HT1080 (cell line): ENCODE results near the gene CARF. TPM values are rescaled to one million over a fixed set of nuclear protein-coding genes. Genes with fewer than 3 reads are reported as not detected.
"Not testable (repeated sequence)": the region's sequence is repeated elsewhere in the genome, so short reads cannot be mapped to it uniquely, and the experiment has no call there.

Experiments
- DNase-seq: peaks from one replicate; pipeline ENCODE4 v3.0.0-alpha.2; 2015; ENCODE audit warnings: low read depth
- total RNA-seq: library from RNA; depleted of rRNA; stranded (reverse); fragments of >200 nt; shearing (Covaris generic); gene quantifications from 2 replicates; pipeline ENCODE4 v1.2.3, GENCODE V29; 2014

The CARF gene
- total RNA-seq, 1 experiment from 2014 or later, result 1.6 TPM

DNA sequence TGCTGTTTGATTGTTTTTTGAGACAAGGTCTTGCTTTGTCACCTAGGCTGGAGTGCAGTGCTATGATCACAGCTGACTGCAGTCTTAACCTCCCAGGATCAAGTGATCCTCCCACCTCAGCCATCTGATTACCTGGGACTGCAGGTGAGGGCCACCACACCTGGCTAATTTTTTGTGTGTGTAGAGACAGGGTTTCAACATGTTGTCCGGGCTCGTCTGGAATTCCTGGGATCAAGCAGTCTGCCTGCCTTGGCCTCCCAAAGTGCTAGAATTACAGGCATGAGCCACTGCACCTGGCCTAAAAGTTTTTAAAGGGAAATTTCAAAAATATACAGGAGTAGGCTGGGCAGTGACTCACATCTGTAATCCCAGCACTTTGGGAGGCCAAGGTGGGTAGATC is 22.4 kb downstream of the CARF start:
- DNase-seq, result no peak

DNA sequence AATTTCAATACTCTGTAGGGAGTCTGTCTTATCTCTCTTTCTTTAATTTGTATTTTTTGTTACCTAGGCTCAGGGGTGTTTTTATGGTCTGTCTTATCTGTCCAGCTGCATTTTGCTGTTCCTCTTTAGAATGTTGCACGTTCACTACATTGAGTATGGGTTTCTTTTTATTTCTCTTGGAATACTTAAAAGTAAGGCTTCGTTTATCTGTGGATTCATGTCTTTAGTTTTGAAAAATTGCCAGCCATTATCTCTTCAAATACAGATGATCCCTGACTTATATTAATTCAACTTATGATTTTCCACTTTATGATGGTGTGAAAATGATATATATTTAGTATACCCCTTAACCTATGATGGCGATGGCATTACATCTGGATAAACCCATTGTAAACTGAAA is 26.9 kb downstream of the CARF start:
- no peak for DNase-seq

DNA sequence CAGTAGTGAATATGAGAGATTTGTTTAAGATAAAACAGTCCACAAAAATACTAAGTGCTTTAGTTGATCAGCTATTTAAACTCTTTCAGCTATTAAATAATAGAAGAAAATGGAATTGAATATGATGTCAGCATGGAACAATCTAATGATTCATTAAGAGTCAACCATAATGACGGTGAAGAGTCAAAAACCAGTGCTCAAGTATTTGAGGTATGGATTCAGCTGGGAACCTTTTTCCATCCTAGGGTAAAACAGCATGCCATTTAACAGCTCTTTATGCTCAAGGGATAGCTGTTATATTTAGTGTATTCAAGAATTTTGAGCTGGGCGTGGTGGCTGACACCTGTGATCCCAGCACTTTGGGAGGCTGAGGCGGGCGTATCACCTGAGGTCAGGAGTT is 29.7 kb downstream of the CARF start:
- DNase-seq, result no peak

DNA sequence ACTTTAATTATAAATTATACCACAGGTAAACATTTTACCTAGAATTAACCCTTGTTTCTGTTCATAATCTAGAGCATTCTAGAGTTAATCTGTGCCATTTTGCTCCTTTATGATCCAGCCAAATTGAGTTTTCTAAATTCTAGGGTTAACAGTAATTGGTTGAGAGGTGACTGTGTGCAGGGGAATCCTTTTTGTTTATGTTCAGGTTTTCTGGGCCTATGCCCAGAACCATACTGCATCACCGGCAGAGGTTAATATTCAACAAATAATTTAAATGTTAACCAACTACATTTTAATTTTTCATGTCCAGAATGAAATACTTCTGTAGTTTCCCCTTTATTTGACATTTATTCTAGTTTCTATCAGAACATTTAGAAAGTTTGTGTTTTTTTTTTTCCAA is 32.3 kb downstream of the CARF start:
- DNase-seq, result no peak

DNA sequence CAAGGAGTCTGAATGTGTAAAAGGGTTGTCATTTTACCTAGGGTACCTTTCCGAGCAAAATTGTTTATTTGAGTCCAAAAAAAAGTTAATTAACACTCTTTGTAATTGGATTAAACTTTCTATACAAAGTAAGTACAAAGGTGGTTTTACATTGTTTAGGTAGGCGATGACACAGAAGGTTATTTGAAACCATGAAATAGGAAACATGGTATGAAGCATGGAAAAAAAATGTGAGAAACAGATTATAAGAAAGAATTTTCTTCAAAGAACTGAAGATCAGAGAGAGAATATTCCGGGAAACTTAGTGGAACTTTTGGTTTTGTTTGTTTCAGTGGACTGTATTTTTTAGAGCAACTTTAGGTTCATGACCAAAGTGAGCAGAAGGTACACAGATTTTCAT is 32.7 kb downstream of the CARF start:
- DNase-seq, result no peak

DNA sequence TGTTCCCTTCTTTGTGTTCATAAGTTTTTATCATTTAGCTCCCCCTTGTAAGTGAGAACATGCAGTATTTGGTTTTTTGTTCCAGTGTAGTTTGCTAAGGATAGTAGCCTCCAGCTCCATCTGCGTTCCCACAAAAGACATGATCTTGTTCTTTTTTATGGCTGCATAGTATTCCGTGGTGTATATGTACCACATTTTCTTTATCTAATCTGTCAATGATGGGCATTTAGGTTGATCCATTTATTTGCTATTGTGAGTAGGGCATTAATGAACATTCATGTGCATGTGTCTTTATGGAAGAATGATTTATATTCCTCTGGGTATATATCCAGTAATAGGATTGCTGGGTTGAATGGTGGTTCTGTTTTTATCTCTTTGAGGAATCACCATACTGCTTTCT is 33.4 kb downstream of the CARF start:
- no peak for DNase-seq

DNA sequence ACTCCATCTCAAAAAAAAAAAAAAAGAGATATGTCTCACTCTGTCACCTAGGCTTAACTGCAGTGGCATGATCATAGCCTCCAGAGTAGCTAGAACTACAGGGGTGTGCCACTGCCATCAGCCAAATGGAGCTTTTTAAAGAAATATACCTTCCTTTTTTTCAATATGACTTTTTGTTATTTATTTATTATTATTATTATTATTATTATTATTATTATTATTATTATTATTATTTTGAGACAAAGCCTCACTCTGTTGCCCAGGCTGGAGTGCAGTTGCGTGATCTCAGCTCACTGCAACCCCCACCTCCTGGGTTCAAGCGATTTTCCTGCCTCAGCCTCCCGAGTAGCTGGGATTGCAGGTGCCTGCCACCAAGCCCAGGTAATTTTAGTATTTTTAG is 37.3 kb downstream of the CARF start:
- not testable (repeated sequence) for DNase-seq

DNA sequence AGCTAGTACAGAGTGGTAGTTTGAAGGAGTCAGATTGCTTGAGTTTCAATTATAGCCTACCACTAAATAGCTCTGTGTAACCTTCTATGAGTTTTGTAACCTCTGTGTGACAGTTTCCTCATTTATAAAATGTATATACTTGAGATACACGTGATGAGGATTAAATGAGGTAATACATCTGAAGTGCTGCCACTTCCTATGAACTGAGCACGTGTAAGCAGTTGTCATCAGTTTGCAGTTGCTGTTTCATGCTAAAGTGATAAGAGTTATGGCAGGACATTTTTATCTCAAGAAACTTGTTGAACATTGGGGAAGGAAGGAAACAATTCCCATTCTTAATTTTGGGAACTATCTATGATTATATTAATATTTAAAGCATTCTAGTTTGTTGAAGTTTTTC is 38.5 kb downstream of the CARF start:
- DNase-seq, result no peak

DNA sequence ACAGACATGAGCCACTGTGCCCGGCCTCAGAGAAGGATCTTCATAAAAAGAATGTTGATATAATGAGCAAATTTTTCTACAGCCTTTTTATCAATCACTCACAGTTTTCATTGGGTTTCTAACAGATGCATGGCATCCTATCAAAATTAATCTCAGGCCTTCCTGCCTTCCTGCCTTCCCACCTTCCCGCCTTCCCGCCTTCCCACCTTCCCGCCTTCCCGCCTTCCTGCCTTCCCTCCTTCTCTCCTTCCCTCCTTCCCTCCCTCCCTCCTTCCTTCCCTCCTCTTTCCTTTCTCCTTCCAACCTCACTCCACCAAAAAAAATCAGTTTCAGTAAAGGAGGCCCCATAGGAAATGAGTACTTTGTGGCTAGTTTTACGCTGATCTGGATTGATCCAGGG is 48.4 kb downstream of the CARF start:
- no peak for DNase-seq

DNA sequence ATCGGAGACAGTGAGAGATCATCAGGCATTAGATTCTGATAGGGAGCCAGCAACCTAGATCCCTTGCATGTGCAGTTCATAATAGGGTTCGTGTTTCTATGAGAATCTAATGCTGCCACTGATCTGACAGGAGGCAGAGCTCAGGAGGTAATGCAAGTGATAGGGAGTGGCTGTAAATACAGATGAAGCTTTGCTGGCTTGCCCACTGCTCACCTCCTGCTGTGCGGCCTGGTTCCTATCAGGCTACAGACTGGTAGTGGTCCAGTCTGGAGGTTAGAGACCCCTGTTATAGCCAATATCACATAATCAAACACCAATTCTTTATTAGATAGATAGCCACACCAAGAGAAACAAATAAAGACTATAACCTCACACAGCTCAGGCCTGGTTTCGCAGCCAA is 51.6 kb downstream of the CARF start:
- DNase-seq, result no peak

DNA sequence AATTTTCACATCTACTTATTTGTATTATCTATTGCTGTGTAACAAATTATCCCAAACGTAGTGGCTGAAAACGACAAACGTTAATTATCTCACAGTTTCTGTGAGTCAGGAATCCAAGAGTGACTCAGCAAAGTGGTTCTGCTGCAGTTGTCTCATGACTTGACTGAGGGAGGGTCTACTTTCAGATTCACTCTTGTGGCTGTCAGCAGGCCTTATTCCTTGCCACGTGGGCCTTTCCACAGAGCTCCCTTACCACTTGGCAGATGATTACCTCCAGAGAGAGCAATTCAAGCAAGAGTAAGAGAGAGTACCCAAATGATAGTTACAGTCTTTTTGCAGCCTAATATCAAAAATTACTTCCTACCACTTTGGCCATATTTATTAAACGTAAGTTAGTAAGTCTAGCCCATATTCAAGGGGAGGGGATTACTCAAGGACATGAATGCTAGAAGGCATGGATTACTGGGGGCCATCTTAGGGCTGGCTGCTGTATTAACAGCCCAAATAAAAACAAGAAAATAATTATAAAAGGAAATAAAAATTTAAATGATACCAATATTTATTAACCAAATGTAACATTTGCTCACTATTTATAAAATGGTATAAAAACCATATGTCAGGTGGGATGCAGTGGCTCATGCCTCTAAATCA is 53.9 kb downstream of the CARF start:
- DNase-seq, result peak; percentile 82

DNA sequence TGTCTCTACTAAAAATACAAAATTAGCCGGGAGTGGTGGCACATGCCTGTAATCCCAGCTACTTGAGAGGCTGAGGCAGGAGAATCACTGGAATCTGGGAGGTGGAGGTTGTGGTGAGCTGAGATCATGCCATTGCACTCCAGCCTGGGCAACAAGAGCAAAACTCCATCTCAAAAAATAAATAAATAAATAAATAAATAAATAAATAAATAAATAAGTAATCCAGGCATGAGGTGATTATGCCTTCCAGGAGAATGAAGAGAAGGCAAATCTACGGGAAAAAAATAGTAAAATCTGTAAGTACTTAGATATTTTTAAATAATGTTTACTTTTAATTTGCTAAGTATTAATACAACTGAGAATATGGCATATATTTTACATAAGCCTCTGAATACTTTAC is 57.3 kb downstream of the CARF start:
- DNase-seq, result not testable (repeated sequence)

DNA sequence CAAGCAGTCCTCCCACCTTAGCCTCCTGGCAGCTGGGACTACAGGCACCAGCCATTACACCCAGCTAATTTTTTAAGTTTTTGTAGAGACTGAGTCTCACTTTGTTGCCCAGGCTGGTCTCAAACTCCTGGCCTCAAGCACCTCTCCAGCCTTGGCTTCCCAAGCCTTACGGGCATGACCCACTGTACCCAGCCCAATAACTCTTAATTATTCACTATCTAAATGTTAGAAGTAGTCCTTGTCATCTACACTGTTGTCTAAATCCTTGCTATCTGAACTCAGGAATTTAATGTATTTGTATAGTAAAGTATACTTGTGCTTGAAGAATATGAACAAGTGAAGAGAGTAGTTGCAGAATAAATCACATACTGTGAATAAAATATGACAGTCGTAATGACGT is 64.7 kb downstream of the CARF start:
- no peak for DNase-seq

DNA sequence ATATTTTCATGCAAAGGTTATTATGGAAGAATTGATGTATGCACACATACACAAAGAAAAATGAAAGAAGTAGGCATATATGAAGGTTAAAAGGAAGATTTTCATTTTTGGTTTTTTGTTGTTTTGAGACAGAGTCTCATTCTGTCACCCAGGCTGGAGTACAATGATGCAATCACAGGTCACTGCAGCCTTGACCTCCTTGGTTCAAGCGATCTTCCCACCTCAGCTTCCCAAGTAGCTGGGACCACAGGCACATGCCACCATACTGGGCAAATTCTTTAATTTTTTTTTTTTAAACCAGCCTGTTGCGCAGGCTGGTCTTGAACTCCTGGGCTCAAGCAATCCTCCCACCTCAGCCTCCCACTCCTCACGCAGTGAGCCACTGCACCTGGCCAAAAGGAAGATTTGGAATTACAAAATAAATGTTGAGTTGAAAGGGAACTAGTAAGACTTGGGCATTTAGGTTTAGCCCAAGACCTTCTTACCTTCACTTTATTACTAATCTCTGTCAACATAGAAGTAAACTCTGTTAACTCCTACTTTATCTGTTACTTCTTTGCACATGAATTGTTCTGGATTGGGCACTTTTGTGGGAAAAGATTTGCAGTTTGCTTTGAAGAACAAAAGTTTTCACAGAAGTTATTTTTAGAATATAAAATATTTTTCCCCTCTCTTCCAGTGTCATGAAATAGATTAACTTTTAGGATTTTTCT is 70.9 kb downstream of the CARF start:
- no peak for DNase-seq

DNA sequence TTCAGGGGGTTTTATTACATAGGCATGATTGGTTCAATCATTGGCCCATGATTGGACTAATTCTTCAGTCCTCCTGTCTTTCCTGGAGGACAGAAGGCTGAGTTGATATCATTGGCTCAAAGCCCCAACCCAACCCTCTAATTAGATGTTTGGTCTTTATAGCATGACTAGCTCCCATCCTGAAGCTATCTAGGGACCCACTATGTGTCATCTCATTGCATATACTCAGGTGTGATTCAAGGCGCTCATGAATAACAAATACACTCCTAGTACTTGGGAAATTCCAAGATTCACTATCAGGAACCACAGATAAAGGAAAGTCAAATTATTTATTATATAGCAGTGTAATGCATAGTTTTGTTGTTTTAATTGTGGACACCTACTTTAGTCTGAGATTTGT is 77.7 kb downstream of the CARF start:
- no peak for DNase-seq

DNA sequence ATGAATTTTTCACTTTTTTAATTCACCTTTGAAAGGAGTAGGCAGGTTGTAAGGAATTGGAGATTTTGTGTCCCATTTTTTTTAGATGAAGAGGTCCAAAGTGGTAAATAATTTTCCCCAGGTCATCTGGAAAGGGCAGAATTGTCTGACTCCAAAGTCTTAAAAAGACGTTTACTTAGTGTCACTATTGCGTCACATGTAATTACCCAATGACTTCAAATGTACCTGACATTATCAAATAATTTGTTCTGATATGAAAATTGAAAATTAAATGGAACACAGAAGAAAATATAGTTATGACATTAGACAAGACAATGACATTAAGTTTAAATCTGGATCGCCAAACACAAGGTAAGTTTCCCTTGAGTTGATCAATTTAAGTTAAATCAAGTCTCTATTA is 78.4 kb downstream of the CARF start:
- no peak for DNase-seq

DNA sequence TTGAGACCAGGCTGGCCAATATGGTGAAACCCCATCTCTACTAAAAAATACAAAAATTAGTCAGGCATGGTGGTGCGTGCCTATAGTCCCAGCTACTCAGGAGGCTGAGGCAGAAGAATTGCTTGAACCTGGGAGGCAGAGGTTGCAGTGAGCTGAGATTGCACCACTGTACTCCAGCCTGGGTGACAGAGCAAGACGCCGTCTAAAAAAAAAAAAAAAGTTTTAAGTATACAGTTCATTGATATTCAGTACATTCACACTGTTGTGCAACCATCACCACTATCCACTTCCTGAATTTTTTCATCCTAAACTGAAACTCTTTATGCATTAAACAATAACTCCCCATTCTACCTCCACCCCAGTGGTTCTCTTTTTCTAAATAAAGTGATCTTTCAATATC is 85.0 kb downstream of the CARF start:
- DNase-seq, result peak; percentile 21

DNA sequence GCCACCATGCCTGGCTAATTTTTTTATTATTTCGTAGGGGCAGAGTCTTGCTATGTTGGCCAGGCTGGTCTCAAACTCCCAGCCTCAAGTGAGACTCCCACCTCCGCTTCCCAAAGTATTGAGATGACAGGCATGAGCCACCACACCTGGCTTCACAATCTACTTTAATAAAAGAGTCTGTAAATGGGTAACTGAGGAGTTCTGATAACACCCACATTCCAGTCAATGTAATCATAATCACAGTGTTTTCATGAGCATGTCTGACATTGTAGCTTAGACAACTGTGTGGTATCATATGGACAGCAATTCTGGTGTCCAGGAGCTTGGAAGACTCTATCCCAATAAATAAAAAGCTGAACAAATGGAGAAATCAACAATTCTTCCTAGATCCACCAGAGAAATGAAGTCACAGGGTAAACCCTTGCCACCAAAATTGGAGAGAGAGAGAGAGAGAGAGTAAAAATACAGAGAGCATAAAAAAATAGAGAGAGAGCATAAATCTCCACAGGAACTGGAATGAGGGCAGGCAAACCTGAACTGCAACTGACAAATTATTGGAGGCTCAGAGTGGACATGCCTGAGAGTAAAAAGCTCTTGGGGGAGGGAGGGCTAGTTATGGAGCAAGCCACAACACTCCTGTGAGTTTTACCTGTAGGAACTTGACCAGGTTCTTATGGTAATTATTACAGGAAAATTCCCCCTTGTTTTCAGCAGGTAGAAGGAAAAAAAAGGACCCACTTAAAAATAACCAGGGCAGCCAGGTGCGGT is 90.2 kb downstream of the CARF start:
- DNase-seq, result no peak

DNA sequence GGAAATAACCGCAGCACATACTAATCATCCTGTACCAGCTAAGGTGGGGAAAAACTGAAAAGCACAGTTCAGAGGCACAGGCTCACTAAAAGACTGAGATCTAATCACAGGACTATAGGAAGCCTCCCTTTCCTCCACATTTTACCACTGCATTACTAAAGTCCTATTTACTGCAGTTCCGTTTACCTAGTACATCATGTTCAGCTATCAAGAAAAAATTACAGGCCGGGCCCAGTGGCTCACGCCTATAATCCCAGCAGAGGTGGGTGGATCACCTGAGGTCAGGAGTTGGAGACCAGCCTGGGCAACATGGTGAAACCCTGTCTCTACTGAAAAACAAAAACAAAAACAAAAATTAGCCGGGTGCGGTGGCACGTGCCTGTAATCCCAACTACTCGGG is 91.6 kb downstream of the CARF start:
- DNase-seq, result no peak

DNA sequence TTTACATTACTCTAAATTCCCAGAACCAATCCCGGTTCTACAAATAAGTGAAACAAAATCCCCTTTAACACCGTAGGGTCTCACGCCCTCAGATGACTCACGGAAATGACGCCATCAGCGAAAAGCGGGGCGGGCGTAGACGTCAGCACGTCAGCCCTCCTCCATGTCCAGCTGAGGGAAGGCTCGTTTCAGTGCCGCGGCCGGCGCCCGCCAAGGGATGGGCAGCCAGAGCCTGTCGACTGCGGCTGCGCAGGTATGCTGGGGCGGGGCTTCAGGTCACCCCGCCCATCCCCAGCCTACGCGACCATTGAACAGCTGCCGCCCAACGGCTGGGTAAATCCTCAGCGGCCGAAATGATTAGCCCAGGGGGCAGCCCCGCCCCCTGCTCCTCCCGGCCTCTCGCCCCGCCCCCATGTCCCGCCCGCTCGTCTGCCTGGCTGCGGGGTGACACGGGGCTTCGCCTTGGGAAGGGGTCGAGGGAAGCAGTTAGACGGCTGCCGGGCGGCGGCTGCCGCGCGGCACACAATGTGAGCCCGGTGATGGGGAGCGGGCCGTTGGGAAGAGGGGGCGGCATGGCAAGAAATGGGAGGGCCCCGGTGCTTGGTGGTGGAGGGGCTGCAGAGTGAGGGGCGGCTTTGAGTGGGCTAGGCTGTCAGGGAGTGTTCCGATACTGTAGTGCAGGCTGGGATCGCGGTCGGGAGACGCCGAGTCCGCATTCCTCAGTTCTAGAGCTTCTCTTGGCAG is 102.6 kb downstream of the CARF start, which contains the start of gene NBEAL1:
NBEAL1 (plus strand) TSS at position 420 of the 744 bp plus-strand sequence. CDS start 1,510 bp downstream, outside the sequence.
- DNase-seq, result peak; percentile 99

DNA sequence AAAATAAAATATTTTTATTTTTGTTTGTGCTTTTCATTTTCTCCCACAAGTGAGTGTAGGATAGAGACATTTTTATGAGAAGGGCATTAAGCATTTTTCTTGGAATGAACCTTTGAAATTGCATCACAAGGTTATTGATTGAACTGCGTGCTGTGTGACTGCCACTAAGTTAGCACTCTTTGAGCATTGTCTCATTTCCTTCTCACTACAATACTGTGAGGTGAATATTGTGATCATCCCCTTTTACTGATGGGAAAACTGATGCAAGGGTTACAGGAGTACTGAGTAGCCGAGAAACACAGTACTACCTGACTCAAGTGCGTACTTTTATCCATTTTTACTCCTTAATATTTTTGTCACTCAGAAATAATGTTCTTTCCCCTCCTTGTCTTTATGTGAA is 104.6 kb downstream of the CARF start:
- no peak for DNase-seq

DNA sequence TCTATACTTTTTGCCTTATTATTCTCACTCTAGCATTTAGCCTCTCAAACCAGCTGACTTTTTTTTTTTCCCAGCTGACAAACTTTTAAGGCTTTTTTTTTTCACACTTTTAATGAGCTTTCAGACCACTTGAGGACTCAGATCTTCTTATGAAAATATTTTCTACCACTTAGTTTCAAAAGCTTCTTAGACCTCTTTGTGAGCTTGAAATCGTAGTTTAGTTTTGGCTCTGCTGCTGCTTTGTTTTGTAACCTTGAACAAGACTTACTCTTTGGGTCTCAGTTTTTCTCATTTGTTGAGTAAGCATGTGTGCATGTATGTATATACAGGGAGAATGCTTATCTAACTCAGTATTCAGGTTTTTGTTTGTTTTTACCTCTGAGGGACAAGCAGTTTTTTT is 106.1 kb downstream of the CARF start:
- no peak for DNase-seq
